NT2/D1 (cell line): Measurements from ENCODE around the gene MNX1.

Experiments
- SUZ12 ChIP-seq: IDR thresholded peaks from 2 replicates; pipeline ENCODE4 v1.6.1; 2011; ENCODE audit not compliant: insufficient read length, insufficient read depth; ENCODE audit errors: extremely low read depth
- YY1 ChIP-seq: IDR thresholded peaks from 2 replicates; pipeline ENCODE4 v1.6.1; 2011; ENCODE audit not compliant: insufficient read length, insufficient read depth
- ZNF274 ChIP-seq: IDR thresholded peaks from 2 replicates; pipeline ENCODE4 v1.6.1; 2011; ENCODE audit warnings: mild to moderate bottlenecking, low read depth, low read length

GRCh38 chr7:156979711-156980110 is 30.8 kb downstream of the MNX1 start:
- TF ChIP-seq YY1 (no peak), SUZ12 (no peak), ZNF274 (no peak)
